Putamen (tissue), 1 donor: Measurements from ENCODE around the gene CTDSP2.

ENCODE experiments used
- DNase-seq: peaks from one replicate; pipeline ENCODE4 v3.0.0-alpha.2; 2016; ENCODE audit warnings: low spot score

Gene CTDSP2

GRCh38 chr12:57815177-57816000 lies 31.1 kb downstream of the CTDSP2 start:
- DNase-seq, result no peak

- no peak for DNase-seq
These were observed 32.4 kb downstream of the CTDSP2 start for GRCh38 chr12:57813971-57814772.

GRCh38 chr12:57813111-57813970 lies 33.2 kb downstream of the CTDSP2 start:
- no peak for DNase-seq

GRCh38 chr12:57811028-57811755 lies 35.3 kb downstream of the CTDSP2 start:
- DNase-seq, result no peak

GRCh38 chr12:57810450-57810849 lies 36.1 kb downstream of the CTDSP2 start:
- no peak for DNase-seq

GRCh38 chr12:57809425-57809824 lies 37.1 kb downstream of the CTDSP2 start:
- no peak for DNase-seq

- DNase-seq, result no peak
These were observed 38.2 kb downstream of the CTDSP2 start for GRCh38 chr12:57808351-57808750.

- DNase-seq, result no peak
These were observed 39.2 kb downstream of the CTDSP2 start for GRCh38 chr12:57807285-57807684.

GRCh38 chr12:57806677-57807076 lies 39.9 kb downstream of the CTDSP2 start:
- no peak for DNase-seq

GRCh38 chr12:57803319-57803893 lies 43.1 kb downstream of the CTDSP2 start:
- no peak for DNase-seq

- no peak for DNase-seq
These were observed 43.9 kb downstream of the CTDSP2 start for GRCh38 chr12:57802607-57803006.

GRCh38 chr12:57800965-57801364 lies 45.6 kb downstream of the CTDSP2 start:
- DNase-seq, result no peak

- DNase-seq, result no peak
These were observed 48.6 kb downstream of the CTDSP2 start for GRCh38 chr12:57797933-57798332.

GRCh38 chr12:57796996-57797395 lies 49.5 kb downstream of the CTDSP2 start:
- no peak for DNase-seq

GRCh38 chr12:57795354-57795753 lies 51.2 kb downstream of the CTDSP2 start:
- DNase-seq, result no peak

- no peak for DNase-seq
These were observed 52.6 kb downstream of the CTDSP2 start for GRCh38 chr12:57793920-57794319.

GRCh38 chr12:57783861-57784260 lies 62.7 kb downstream of the CTDSP2 start:
- DNase-seq, result no peak

- no peak for DNase-seq
These were observed 63.1 kb downstream of the CTDSP2 start for GRCh38 chr12:57783466-57783801.

- peak; percentile 93 for DNase-seq
These were observed 63.7 kb downstream of the CTDSP2 start, which contains the start of gene TSFM for GRCh38 chr12:57782608-57783465. Gene TSFM (plus strand): TSS chr12:57782787. CDS start chr12:57782802, 15 bp downstream.

- DNase-seq, result no peak
These were observed 64.3 kb downstream of the CTDSP2 start for GRCh38 chr12:57782243-57782607.
